Erythroblast (primary cell): ENCODE results near the gene TFDP2.

Experiments
- GATA1 ChIP-seq: IDR thresholded peaks from 2 replicates; pipeline ENCODE4 v1.6.1; 2011; ENCODE audit warnings: low read depth, mild to moderate bottlenecking, control low read depth, low read length, moderate library complexity
- POLR2A ChIP-seq: IDR thresholded peaks from 2 replicates; pipeline ENCODE4 v1.6.1; 2011; ENCODE audit warnings: mild to moderate bottlenecking, low read length

DNA sequence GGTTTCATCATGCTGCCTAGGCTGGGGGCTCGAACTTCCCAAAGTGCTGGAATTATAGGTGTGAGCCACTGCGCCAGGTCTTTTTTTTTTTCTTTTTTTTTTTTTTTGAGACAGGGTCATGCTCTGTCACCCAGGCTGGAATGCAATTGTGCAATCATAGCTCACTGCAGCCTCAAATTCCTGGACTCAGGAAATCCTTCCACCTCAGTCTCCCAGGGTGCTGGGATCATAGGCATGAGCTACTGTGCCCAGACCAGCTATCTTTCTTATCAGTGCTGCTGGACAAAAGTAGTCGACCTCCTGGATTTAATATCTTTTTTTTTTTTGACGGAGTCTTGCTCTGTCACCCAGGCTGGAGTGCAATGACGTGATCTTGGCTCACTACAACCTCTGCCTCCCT is 60.8 kb downstream of the TFDP2 start:
- TF ChIP-seq POLR2A (no peak), GATA1 (no peak)
